ENCODE data around the gene NFX1.
A peak's percentile ranks its signal among the peaks of the same experiment; 100 is the strongest.
"Not testable (repeated sequence)": the region's sequence is repeated elsewhere in the genome, so short reads cannot be mapped to it uniquely, and the experiment has no call there.

The NFX1 gene

GRCh38 chr9:33379666-33380389 is 89.5 kb downstream of the NFX1 start:
- in situ Hi-C loops (cut with MboI; ENCODE audit: low pct_unique_long_range_greater_than_20kb, low sequenced_read_pairs) = no loop called here

GRCh38 chr9:33380390-33381094 is 90.2 kb downstream of the NFX1 start:
- in situ Hi-C loops (cut with MboI; ENCODE audit: low pct_unique_long_range_greater_than_20kb, low sequenced_read_pairs) = no loop called here
- no peak for DNase-seq

More at GRCh38 chr9:33379666-33380389, 89.5 kb downstream of the NFX1 start:
- no peak for DNase-seq

GRCh38 chr9:33381231-33381791 is 91.0 kb downstream of the NFX1 start:
- in situ Hi-C loops (cut with MboI; ENCODE audit: low pct_unique_long_range_greater_than_20kb, low sequenced_read_pairs) = no loop called here
- no peak for DNase-seq

GRCh38 chr9:33382397-33382796 is 92.1 kb downstream of the NFX1 start:
- DNase-seq; in situ Hi-C loops (cut with MboI; ENCODE audit: low pct_unique_long_range_greater_than_20kb, low sequenced_read_pairs): not testable (repeated sequence)

- in situ Hi-C loops (cut with MboI; ENCODE audit: low pct_unique_long_range_greater_than_20kb, low sequenced_read_pairs) = not testable (repeated sequence)
Observed at GRCh38 chr9:33383396-33383795, 93.1 kb downstream of the NFX1 start.

GRCh38 chr9:33385536-33385935 is 95.2 kb downstream of the NFX1 start:
- in situ Hi-C loops (cut with MboI; ENCODE audit: low pct_unique_long_range_greater_than_20kb, low sequenced_read_pairs) = not testable (repeated sequence)

More at GRCh38 chr9:33383396-33383795, 93.1 kb downstream of the NFX1 start:
- DNase-seq = not testable (repeated sequence)

GRCh38 chr9:33385979-33386640 is 95.8 kb downstream of the NFX1 start:
- DNase-seq; in situ Hi-C loops (cut with MboI; ENCODE audit: low pct_unique_long_range_greater_than_20kb, low sequenced_read_pairs): not testable (repeated sequence)

More at GRCh38 chr9:33385536-33385935, 95.2 kb downstream of the NFX1 start:
- not testable (repeated sequence) for DNase-seq

- in situ Hi-C loops (cut with MboI; ENCODE audit: low pct_unique_long_range_greater_than_20kb, low sequenced_read_pairs); DNase-seq: not testable (repeated sequence)
Observed at GRCh38 chr9:33386641-33386996, 96.3 kb downstream of the NFX1 start.

- DNase-seq; in situ Hi-C loops (cut with MboI; ENCODE audit: low pct_unique_long_range_greater_than_20kb, low sequenced_read_pairs): not testable (repeated sequence)
Observed at GRCh38 chr9:33386998-33387397, 96.7 kb downstream of the NFX1 start.

- in situ Hi-C loops (cut with MboI; ENCODE audit: low pct_unique_long_range_greater_than_20kb, low sequenced_read_pairs) = no loop called here
- no peak for DNase-seq
Observed at GRCh38 chr9:33388110-33388994, 98.0 kb downstream of the NFX1 start.

- DNase-seq = peak; percentile 39
- in situ Hi-C loops (cut with MboI; ENCODE audit: low pct_unique_long_range_greater_than_20kb, low sequenced_read_pairs) = not testable (repeated sequence)
Observed at GRCh38 chr9:33391111-33391771, 100.9 kb downstream of the NFX1 start.

- DNase-seq; in situ Hi-C loops (cut with MboI; ENCODE audit: low pct_unique_long_range_greater_than_20kb, low sequenced_read_pairs): not testable (repeated sequence)
Observed at GRCh38 chr9:33392591-33393021, 102.3 kb downstream of the NFX1 start.

GRCh38 chr9:33393581-33393980 is 103.3 kb downstream of the NFX1 start:
- no peak for DNase-seq
- in situ Hi-C loops (cut with MboI; ENCODE audit: low pct_unique_long_range_greater_than_20kb, low sequenced_read_pairs) = no loop called here

GRCh38 chr9:33393986-33394385 is 103.7 kb downstream of the NFX1 start:
- DNase-seq; in situ Hi-C loops (cut with MboI; ENCODE audit: low pct_unique_long_range_greater_than_20kb, low sequenced_read_pairs): not testable (repeated sequence)

GRCh38 chr9:33395159-33395879 is 105.0 kb downstream of the NFX1 start:
- in situ Hi-C loops (cut with MboI; ENCODE audit: low pct_unique_long_range_greater_than_20kb, low sequenced_read_pairs); DNase-seq: not testable (repeated sequence)

GRCh38 chr9:33397801-33398200 is 107.5 kb downstream of the NFX1 start:
- in situ Hi-C loops (cut with MboI; ENCODE audit: low pct_unique_long_range_greater_than_20kb, low sequenced_read_pairs); DNase-seq: not testable (repeated sequence)

- DNase-seq; in situ Hi-C loops (cut with MboI; ENCODE audit: low pct_unique_long_range_greater_than_20kb, low sequenced_read_pairs): not testable (repeated sequence)
Observed at GRCh38 chr9:33399047-33399446, 108.7 kb downstream of the NFX1 start.
